HT1080 (cell line): Measurements from ENCODE around the gene TBC1D1. TPM values are rescaled to one million over a fixed set of nuclear protein-coding genes. Genes with fewer than 3 reads are reported as not detected.
A peak's percentile ranks its signal among the peaks of the same experiment; 100 is the strongest.
"Not testable (repeated sequence)": the region's sequence is repeated elsewhere in the genome, so short reads cannot be mapped to it uniquely, and the experiment has no call there.

Source experiments
- DNase-seq: peaks from one replicate; pipeline ENCODE4 v3.0.0-alpha.2; 2015; ENCODE audit warnings: low read depth
- total RNA-seq: library from RNA; depleted of rRNA; stranded (reverse); fragments of >200 nt; shearing (Covaris generic); gene quantifications from 2 replicates; pipeline ENCODE4 v1.2.3, GENCODE V29; 2014

Gene TBC1D1
- total RNA-seq, 1 experiment from 2014 or later, result 129 TPM

DNA sequence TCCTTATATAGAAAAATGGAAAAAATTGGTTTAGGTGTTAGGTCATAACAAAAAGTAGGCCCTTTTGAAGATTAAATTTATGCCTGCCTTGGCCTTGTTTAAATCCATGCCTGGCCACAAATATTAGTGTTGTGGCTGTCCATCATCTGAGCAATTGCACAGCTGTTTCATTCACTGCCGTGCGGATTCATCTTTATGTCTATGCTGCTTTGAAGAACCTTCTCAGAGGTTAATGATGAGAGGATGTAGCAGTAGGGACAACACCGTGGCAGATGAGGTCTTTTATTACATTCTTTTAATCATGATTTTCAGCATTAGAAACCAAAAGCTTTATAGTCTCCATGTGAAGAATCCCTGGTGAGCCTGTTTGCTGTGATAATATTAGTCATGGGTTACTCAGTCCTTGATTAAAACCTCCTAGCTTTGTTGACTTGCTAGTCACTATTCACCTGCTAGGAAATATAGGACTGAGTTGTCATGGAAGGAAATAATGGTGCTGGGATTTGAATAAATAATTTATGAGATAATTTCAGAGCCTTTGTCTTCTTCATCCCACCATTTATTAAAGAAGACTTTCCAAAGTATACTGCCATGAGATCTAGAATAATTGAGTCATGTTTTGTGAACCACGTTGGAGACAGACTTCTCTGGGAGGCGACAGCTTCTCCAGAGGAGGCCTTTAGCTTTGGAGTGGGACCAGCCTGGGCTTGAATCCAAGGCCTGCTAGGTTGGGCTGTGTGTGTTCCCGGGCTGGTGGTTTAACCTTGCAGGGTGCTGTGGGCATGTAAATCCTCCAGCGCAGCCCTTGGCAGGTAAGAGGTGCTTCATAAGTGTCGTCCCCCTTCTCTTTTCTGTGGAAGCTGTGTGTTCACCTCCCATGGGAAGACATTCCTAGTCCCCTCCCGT is 122.8 kb downstream of the TBC1D1 start:
- DNase-seq, result peak; percentile 54

DNA sequence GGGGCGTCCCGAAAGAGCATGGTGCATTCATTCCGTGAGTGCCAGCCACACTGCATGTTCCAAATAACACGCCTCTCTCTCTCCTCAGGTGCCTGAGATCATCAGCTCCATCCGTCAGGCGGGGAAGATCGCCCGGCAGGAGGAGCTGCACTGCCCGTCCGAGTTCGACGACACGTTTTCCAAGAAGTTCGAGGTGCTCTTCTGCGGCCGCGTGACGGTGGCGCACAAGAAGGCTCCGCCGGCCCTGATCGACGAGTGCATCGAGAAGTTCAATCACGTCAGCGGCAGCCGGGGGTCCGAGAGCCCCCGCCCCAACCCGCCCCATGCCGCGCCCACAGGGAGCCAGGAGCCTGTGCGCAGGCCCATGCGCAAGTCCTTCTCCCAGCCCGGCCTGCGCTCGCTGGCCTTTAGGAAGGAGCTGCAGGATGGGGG is 123.6 kb downstream of the TBC1D1 start:
- DNase-seq, result no peak

DNA sequence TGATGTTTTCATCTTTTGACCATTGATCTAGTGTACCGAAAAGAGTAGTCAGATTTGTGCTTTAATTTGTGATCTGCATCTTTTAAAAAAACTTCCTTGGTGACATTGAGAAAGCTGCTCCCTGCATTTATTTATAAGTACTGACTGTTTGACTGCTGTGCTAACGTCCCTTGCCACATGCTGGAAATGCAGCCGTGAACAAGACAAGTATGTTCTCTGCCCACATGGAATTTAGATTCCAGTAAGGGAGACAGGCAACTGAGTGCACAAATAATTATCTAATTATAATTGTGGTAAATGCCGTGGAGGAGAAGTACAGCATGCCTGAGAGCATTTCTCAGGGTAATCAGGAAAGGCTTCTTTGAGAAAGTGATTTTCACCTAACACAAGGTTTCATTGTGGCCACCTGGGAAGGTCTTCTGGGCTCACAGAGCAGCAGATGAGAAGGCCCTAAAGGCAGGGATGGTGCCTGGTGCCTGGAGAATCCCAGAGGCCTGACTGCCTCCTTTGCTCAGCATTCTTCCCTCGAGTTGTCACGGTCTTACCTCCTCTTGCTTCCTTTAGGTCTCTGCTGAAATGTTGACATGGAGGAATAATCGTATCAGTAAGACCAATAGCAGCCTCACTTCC is 125.1 kb downstream of the TBC1D1 start:
- DNase-seq, result no peak

- DNase-seq, result no peak
Observed at GRCh38 chr4:38016698-38017097, 125.8 kb downstream of the TBC1D1 start.

DNA sequence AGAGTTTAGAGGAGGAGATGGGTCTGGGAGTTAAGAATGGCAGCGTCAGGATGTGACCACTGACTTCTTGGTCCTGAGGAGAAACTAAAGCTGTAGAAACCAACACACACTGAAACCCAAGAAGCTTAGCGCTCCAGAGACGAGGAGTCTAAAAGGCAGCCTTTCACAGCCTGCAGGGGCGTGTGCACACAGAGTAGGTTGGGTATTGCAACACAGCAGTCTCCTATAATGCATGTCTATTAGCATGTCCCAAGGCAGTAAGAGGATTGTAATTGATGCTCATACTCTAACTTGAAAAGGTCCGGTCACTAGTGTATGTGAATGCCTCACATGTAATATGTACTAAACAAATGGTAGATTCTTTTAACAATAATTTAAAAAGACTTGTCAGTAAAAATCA is 126.7 kb downstream of the TBC1D1 start:
- no peak for DNase-seq

GRCh38 chr4:38020386-38020785 is 129.5 kb downstream of the TBC1D1 start:
- DNase-seq, result no peak

GRCh38 chr4:38020961-38021360 is 130.1 kb downstream of the TBC1D1 start:
- DNase-seq, result not testable (repeated sequence)

DNA sequence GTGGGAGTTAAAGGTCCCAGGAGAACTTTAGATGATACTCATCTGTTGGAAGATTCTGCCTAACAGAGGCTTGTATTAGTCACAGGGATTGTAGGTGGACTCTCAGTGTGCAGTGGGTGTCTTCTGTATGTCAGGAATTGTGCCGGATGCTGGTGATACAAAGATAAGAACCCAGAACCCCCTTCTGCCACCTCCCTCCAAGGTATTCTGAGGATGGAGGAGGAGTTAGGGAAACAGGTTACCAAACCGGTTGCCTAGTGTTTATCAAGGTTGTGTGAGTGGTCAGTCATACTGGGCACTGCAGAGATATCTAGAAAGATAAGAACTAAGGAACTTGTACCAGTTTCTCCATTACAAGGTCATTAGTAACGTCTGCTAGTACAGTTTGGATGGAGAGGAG is 130.9 kb downstream of the TBC1D1 start:
- DNase-seq, result no peak

DNA sequence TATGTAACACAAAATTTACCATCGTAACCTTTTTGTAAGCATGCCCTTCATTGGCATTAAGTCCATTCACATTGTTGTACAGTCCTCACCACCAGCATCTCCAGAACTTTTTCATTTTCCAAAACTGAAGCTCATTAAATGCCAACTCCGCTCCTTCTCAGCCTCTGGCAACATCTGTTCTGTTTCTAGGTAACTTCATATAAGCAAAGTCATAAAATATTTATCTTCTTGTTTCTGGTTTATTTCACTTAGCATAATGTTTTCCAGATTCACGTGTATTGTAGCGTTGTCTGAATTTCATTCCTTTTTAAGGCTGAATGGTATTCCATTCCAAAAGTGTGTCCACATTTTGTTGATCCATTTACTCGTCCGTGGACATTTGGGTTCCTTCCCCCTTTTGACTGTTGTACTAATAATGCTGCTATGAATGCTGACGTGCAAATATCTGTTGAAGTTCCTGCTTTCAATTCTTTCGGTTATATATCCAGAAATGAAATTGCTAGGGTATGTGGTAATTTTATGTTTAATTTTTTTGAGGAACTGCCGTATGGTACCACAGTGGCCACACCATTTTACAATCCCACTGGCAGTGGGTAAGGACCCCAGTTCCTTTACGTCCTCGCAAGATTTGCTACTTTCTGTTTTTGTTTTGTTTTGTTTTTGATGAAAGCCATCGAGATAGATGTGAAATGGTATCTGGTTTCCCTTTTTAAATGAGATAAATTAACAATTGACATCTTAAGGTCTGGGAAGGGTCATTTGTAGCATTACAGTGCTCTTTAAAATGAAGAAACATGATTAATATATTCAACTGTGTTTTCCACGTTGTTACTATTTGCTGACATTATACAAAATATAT is 132.7 kb downstream of the TBC1D1 start:
- no peak for DNase-seq

DNA sequence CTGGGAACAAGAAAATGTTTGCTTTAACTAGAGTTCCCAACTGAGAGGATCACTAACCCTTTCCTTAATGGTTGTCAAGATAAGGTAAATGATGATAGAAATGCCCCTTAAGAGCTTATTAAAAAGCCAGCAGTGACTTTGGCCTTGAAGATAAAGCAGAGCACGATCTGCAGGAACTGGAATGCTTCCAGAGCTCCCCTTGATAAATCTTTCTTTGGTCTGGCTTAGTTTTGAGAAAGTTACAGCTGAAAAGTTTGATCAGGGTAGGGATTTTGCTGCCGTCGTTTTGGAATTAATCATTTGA is 133.3 kb downstream of the TBC1D1 start:
- no peak for DNase-seq

DNA sequence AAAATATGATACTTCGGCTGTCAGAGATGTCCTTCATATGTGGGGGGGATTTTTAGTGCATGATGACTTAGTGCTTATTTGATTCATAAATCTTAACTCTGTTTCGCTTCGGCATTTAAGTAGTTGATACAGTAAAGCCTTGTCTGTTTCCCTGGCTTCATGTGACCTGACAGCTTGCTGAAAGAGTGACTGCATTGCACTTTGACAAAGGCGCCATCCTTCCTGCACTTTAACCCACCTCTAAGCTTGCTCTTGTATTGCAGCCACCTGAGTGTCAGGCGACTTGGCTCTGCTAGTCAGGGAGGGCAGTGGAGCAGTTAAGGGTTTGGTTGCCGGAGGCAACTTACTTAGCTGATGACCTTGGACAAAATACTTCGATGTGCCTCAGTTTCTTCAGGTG is 134.8 kb downstream of the TBC1D1 start:
- DNase-seq, result no peak

GRCh38 chr4:38026158-38026740 is 135.4 kb downstream of the TBC1D1 start:
- no peak for DNase-seq

DNA sequence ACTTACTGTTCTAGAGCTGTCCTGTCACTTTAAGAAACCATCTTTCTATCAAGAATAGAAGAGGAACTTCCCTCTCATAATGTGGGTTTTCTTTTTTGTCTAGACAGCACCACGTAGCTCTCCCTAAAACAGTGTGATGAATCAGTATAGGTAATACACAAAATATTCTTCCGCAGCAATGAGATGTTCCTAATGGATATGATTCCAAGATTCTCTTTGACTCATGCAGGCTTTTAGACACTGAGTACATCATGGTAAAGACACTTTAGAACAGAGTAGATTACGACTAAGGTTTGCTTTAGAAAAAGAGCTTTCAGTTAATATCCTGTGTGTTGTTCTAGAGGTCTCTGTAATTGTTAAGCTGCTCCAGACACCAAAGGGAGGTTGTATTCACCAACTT is 139.1 kb downstream of the TBC1D1 start:
- DNase-seq, result no peak

DNA sequence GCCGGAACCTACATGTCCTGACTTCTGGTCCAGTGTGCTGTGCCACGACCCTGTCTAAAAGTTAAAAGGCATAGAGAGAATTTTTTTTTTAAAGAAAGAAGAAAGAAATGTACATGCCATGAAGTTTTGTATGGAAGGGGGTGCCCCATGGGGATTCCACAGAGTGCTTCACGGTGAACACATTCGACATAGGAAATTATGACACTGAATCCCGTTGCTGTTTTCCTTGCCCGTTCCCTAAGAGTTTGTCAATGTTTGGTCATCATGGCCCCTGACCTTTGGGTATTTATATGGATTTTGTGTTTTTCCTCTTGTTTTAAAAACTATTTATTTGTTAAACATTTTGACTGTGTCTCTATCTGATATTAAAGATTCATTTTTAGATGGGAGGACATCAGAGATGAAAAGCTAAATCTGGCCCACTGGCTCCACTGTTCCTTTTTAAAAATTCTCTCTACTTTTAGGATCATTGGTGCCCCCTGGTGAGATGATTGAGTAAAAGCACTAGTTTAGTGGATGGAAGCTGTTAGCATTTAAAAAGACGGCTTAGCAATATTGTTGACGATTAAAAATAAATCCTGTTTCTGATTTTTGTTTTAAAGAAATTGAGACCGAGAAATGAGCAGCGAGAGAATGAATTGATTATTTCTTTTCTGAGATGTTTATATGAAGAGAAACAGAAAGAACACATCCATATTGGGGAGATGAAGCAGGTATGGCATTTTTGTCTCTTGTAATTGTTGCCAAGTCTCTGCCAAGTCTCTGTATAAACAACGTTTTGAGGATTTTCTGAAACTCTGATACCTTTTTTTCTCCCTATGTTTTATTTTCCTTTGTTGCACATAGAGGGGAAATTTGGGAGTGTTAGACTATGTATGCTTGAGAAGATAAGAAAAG is 144.3 kb downstream of the TBC1D1 start:
- DNase-seq, result peak; percentile 51

- no peak for DNase-seq
Observed at GRCh38 chr4:38036548-38036947, 145.7 kb downstream of the TBC1D1 start.

- DNase-seq, result no peak
Observed at GRCh38 chr4:38037612-38038011, 146.7 kb downstream of the TBC1D1 start.

GRCh38 chr4:38040619-38041018 is 149.7 kb downstream of the TBC1D1 start:
- DNase-seq, result no peak

GRCh38 chr4:38044060-38044459 is 153.2 kb downstream of the TBC1D1 start:
- no peak for DNase-seq

DNA sequence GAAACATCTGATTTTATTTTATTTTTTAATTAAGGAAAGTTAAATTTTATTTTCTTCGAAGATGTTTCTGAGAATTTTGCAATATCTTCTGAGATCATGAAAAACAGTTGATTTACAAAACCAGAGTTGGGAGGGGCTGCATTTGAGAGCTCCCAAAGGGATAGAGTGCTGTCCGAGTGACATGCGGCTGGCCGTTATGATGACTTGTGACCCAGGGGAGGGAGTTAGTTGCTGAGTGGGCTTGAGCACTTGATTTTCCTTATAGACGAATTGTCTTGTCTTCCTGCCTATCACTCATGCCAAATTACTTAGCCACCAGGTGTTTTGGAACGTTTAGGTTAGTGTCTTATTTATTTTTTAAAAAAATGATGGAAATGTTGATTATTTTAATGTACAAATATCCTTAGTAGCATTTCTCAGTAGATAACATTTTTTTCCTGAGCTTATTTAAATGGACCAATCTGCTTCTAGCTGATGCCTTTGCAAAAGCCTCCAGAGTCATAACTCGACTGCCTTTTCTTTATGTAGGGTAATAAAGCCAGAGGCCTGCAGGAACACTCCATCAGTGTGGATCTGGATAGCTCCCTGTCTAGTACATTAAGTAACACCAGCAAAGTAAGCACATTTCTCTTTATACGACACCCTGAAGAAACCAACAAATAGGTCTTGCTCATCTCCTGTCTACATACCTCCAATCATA is 154.6 kb downstream of the TBC1D1 start:
- DNase-seq, result no peak
